Left lung (tissue), 10 donors: ENCODE data around the gene JCHAIN. TPM values are rescaled to one million over a fixed set of nuclear protein-coding genes. Genes with fewer than 3 reads are reported as not detected.

Source experiments
- ATAC-seq: fragments of 200-7000 bp; cut with Tn5 transposase; one replicate; pipeline ENCODE4 v1.9.1; 2020; ENCODE audit warnings: moderate library complexity
- DNase-seq, 4 donors: peaks; one replicate each; pipeline ENCODE4 v3.0.0-alpha.2; 2013 to 2020
- H3K27ac ChIP-seq, 2 donors: fragments of 200-600 bp; sonication (generic) in 1 of 2; one replicate each; pipeline versions ENCODE4 v1.5.0 to v1.8.0; 2020 to 2021
- H3K27me3 ChIP-seq, 2 donors: fragments of 200-600 bp; sonication (generic) in 1 of 2; one replicate each; pipeline versions ENCODE4 v1.5.0 to v1.8.0; 2020 to 2021
- H3K36me3 ChIP-seq, 2 donors: fragments of 200-600 bp; sonication (generic) in 1 of 2; one replicate each; pipeline versions ENCODE4 v1.5.0 to v1.8.0; 2020 to 2021
- H3K4me1 ChIP-seq, 2 donors: fragments of 200-600 bp; one replicate each; pipeline ENCODE4 v1.8.0; 2021
- H3K4me3 ChIP-seq, 2 donors: fragments of 200-600 bp; sonication (generic) in 1 of 2; one replicate each; pipeline versions ENCODE4 v1.5.0 to v1.8.0; 2020 to 2021; ENCODE audit warnings: mild to moderate bottlenecking in 1 of 2
- H3K9me3 ChIP-seq, 2 donors: fragments of 200-600 bp; sonication (generic) in 1 of 2; one replicate each; pipeline versions ENCODE4 v1.5.0 to v1.8.0; 2020 to 2021
- CTCF ChIP-seq, 2 donors: fragments of 200-600 bp; sonication (generic) in 1 of 2; IDR thresholded peaks; one replicate each; pipeline versions ENCODE4 v1.5.0 to v1.8.0; 2021; ENCODE audit warnings: antibody characterized with exemption in 2 of 2
- intact Hi-C, 2 donors: fragments of 100-400 bp; cut with DNase I; formaldehyde crosslinking; loops; one replicate each; pipeline versions ENCODE4 v1.11.2 to v1.14.2; 2022
- polyA plus RNA-seq, 6 donors: library from polyadenylated mRNA; unstranded; fragments of 120-200 nt; gene quantifications; one replicate each; pipeline ENCODE4 v1.2.1, GENCODE V29; 2013; ENCODE audit not compliant: insufficient read length in 6 of 6
- total RNA-seq, 2 donors: library from RNA; stranded (reverse); fragmentation: NEBNext Ultra II Directional; extraction: Animal tissue kit (Norgen Biotek cat#: 25700); gene quantifications; one replicate each; pipeline ENCODE4 v1.2.1, GENCODE V29; 2021
- donor health status: DM: no; HTN: yes; CAD: no.
- donor health status: DM: no; HTN: no; CAD: no.

The JCHAIN gene
- total and polyA plus RNA-seq, 8 donors, result 1.5 to 184 (median 2.4) TPM

- TF ChIP-seq CTCF (IDR thresholded peaks at IDR 0.05), result no peak
- no peak overlapping the region for H3K27ac ChIP-seq
- no peaks in the 10 kb centered on the region for H3K4me1 ChIP-seq
- DNase-seq, result no peak
- intact Hi-C loops, result no loop called here
- no peaks in the 10 kb centered on the region for H3K27me3 ChIP-seq
- H3K4me3 ChIP-seq, result no peak overlapping the region
- no peaks in the 10 kb centered on the region for H3K36me3 ChIP-seq
- no peaks in the 10 kb centered on the region for H3K9me3 ChIP-seq
- no peak for ATAC-seq
Observed at GRCh38 chr4:70681704-70682103, 15.4 kb upstream of the JCHAIN start.

- Histone ChIP-seq H3K27me3 (no peaks in the 10 kb centered on the region), H3K4me1 (no peaks in the 10 kb centered on the region), H3K36me3 (no peaks in the 10 kb centered on the region), H3K9me3 (no peaks in the 10 kb centered on the region), H3K27ac (no peak overlapping the region), H3K4me3 (no peak overlapping the region)
- DNase-seq, result peak in 2 of 4 donors; percentile 50 to 60
- intact Hi-C loops, result no loop called here
- no peak for TF ChIP-seq CTCF (IDR thresholded peaks at IDR 0.05)
- ATAC-seq, result no peak
Observed at GRCh38 chr4:70680934-70681333, 14.6 kb upstream of the JCHAIN start.

- no peak for DNase-seq
- H3K36me3 ChIP-seq, result no peaks in the 10 kb centered on the region
- intact Hi-C loops, result no loop called here
- no peaks in the 10 kb centered on the region for H3K27me3 ChIP-seq
- no peak overlapping the region for H3K27ac ChIP-seq
- H3K4me1 ChIP-seq, result no peaks in the 10 kb centered on the region
- H3K9me3 ChIP-seq, result no peaks in the 10 kb centered on the region
- TF ChIP-seq CTCF (IDR thresholded peaks at IDR 0.05), result no peak
- ATAC-seq, result no peak
- H3K4me3 ChIP-seq, result no peak overlapping the region
Observed at GRCh38 chr4:70678383-70678999, 12.2 kb upstream of the JCHAIN start.

- intact Hi-C loops, result no loop called here
- no peak overlapping the region for H3K27ac ChIP-seq
- H3K4me3 ChIP-seq, result no peak overlapping the region
- no peaks in the 10 kb centered on the region for H3K36me3 ChIP-seq
- ATAC-seq, result no peak
- H3K9me3 ChIP-seq, result no peaks in the 10 kb centered on the region
- no peaks in the 10 kb centered on the region for H3K27me3 ChIP-seq
- no peaks in the 10 kb centered on the region for H3K4me1 ChIP-seq
- TF ChIP-seq CTCF (IDR thresholded peaks at IDR 0.05), result no peak
- no peak for DNase-seq
Observed at GRCh38 chr4:70676554-70677090, 10.3 kb upstream of the JCHAIN start.

GRCh38 chr4:70674731-70675130 lies 8.4 kb upstream of the JCHAIN start:
- H3K4me3 ChIP-seq, result no peak overlapping the region
- no peaks in the 10 kb centered on the region for H3K27me3 ChIP-seq
- no peak for ATAC-seq
- intact Hi-C loops, result no loop called here
- no peak for TF ChIP-seq CTCF (IDR thresholded peaks at IDR 0.05)
- peak in 1 of 4 donors; percentile 44 for DNase-seq
- H3K27ac ChIP-seq, result no peak overlapping the region
- H3K36me3 ChIP-seq, result no peaks in the 10 kb centered on the region
- no peaks in the 10 kb centered on the region for H3K4me1 ChIP-seq
- no peaks in the 10 kb centered on the region for H3K9me3 ChIP-seq
